Activated CD4-positive, alpha-beta T cell treated with anti-CD3 and anti-CD28 coated beads for 1 hour (primary cell): ENCODE data around the gene VAV3.
"Not testable (repeated sequence)": the region's sequence is repeated elsewhere in the genome, so short reads cannot be mapped to it uniquely, and the experiment has no call there.

Source experiments
- DNase-seq: peaks from one replicate; pipeline ENCODE4 v3.0.0-alpha.2; 2020

VAV3 gene

DNA sequence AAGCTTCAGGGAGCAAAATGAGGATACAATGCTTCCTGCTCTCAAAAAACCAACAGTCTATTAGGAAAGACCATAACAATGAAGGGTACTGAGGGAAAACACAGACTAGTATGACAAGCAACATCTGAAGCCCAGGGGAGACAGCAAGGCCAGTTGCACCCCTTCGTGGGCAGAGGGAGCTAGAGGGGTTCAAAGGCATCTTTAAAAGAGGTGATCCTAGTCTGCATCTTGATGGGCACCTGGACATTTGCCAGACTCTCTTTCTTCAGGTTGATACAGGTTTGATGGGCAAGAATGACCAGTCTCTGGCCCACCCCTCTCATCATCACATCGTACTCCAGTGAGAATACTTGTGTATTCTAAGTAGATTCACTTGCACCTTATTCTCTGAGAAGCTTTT is 177.7 kb downstream of the VAV3 start:
- no peak for DNase-seq

DNA sequence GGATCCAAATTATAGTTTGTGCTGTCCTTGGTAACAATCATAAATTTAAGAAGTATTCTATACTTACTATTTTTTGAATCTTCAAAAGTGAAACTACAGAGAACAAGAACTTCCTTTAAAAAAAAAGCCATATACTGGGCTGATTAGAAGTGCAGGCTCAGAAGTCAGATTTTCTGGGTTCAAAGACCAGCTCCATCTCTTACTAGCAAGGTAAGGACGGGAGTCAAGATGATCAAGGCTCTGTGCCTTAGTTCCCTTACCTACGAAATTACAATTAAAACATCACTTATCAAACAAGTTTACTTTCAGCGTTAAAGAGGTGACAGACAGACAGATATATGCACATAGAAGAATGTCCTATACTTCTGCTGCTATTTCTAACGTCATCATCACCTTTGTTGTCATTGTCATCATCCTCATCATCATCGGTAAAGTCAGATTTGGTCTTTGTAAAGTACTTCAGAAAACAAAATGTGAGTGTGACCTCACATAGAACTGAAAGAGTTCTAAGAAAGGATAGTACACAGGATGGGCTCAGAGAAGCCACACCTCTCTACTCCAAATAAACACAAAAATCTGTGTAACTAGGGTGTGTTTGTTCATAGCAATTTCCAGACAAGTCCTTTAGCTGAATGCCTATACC is 178.7 kb downstream of the VAV3 start:
- DNase-seq: no peak

DNA sequence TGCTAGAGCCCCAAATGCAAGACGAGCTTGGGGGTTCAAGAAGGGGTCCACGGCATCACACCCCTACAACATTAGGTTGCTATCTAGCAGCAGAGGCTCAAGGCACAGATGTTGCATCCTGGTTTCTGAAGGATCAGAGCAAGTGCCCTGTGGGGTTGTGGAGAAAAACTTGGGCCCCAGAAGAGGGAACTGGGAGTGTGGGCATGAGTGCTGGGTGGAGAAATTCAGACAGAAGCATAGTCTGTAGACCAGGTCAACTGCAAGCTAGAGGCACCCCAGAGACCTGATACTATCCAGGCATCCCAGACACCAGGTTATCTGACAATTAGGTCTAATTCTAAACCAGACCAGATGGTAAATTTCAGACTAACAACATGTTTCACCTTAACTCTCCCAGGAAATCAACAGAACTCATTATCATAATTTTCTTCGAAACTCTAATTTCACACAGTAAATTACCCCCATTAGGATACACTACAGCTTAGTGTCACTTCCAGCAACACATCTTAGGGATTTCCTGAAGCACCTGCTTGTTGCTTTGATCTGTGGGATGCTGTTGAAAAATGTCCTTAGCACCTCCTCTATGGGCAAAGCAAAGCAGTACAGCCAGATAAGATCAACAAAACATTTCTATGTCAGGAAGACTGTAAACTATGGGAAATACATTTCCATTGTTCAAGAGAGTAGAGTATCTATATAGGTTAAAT is 179.3 kb downstream of the VAV3 start:
- DNase-seq: no peak

DNA sequence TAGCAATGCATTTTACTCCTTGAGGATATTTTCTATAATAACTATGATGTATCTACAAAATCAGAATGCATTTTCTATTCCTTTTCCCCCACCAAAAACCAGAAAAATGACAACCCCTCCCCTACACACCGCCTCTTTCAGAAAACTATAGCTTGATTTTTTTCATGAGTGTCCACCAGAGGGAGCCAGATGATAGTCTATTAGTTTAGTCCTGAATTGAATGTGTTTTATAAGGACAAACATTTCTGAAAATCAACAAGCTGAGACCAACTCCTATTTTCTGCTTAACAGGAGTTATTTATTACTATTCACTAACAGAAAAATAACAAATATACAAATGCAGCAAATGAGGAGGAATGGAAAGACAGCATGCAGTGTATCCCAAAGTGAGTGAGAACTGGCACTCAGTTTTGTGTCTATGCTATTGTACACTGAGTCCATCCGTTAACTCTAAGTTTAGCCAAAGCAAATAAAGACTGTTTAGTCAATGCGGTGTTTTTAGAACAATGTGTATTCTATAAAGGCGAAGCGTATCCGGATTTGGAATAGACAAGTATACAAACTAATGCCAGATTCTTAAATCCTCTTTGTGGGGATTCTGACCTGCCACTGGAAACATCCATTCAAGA is 182.6 kb downstream of the VAV3 start:
- no peak for DNase-seq

DNA sequence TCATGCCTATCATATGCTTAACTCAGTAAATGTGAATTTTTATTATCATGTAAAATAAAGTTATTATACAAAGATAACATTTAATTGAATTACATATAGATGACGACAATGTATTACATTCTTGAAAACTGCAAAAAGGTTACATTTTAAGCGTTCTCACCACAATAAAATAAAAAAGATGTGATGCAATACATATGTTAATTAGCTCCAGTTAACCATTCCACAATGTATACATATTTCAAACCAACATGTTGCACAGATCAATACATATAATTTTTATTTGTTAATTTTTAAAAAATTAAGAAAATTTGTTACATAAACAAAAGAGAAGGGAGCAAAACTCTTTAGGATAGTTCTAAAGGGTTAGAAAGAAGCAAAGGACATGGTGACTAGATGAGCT is 183.7 kb downstream of the VAV3 start:
- DNase-seq: no peak

DNA sequence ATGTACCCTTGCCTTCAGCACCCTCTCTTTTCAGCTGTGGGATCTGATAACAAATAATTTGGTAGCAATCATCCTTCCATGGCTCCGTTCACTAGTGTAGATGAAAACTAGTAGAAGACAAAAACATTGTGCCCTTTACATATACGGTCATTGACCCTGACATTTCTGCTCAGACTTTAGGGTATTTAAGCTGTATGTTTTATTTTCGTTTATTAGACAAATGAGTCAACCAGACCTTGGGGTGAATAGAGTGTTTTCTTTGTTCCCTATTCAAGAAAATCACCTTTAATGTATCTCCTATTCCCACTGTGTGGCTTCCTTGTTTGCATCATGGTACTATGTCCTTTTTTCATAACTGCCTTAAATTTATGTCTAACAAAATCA is 187.3 kb downstream of the VAV3 start:
- no peak for DNase-seq

DNA sequence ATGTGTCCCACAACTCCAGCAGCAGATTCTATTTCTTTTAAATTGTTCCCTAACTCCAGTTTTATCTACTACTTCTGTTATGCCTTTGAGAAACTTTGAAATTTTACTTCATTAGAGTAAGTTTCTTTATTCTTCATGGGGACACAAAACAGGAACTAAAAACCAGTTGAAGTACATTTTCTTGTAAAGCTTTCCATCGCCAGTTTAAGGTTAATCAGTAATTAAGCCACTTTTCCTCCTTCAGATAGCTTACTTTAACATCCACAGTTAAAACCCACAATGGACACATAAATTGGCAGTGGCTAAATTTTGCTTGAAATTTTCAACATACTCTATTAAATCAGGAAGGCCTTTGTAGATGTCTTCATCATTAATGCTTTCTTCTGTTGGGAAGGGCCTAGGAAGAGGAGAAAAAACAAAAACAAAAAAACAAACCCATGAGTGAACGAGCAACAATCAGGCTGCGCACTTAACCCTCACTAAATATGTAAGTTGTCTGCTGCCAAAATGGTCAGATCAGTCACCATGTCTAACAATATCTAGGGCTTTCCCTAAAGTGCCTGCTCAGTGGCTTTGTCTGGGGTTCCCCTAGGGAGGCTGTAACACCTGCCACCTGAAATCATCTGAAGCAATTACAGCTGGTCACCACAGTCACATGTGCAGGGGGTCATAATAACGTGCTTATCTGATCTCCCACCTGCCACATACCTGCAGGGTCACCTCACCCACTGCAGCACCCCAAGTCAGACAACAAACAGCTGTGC is 187.9 kb downstream of the VAV3 start:
- DNase-seq: no peak

DNA sequence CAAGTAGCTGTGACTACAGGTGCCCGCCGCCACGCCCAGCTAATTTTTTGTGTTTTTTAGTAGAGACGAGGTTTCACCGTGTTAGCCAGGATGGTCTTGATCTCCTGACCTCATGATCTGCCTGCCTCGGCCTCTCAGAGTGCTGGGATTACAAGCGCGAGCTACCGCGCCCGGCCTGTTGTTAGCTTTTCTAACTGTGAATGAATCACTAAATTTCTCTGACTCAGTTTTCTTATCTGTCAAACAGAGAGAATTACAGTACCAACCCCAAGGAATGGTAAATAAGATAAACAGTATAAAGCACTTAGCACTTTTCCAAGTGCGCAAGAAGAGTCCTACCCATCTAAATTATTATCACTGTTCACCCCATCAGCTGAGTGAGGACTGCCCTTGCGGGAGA is 193.6 kb downstream of the VAV3 start:
- DNase-seq: no peak

DNA sequence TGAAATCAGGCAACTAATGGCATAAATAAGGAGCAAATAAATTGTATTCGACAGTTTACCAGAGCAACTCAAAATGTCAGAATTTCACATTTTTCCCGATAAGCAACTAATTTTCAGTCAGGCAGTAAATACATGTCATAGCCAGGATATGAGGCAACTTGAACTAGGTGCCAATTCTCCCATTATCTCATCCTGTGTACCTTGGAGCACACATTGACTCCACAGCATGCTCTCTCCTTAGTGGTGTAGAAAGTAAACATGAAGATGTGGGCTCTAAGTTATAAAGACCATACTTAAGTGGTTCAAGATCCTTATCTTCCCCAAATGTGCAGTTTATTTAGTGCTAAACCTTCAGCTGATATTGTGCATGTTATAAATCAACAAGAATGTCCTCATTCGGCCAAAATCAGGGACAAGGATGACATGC is 197.8 kb downstream of the VAV3 start:
- no peak for DNase-seq

DNA sequence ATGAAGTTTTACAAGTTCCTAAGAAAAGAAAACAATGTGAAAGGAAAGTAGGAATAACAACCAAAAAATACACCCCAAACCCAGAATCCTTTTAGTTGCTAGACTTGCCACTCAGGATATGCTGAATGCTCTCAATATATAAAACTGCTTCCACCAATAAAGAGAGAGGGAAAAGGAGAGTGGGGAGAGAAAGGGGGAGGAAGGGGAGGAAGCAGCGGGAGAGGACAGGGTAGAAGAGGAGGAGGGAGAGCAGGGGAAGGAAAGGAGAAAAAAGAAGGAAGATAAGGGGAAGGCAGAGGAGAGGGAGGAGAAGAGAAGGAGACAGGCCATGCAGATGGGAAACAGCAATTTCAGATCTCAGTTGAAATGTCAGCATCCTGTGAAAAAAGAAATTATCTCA is 198.4 kb downstream of the VAV3 start:
- DNase-seq: no peak

DNA sequence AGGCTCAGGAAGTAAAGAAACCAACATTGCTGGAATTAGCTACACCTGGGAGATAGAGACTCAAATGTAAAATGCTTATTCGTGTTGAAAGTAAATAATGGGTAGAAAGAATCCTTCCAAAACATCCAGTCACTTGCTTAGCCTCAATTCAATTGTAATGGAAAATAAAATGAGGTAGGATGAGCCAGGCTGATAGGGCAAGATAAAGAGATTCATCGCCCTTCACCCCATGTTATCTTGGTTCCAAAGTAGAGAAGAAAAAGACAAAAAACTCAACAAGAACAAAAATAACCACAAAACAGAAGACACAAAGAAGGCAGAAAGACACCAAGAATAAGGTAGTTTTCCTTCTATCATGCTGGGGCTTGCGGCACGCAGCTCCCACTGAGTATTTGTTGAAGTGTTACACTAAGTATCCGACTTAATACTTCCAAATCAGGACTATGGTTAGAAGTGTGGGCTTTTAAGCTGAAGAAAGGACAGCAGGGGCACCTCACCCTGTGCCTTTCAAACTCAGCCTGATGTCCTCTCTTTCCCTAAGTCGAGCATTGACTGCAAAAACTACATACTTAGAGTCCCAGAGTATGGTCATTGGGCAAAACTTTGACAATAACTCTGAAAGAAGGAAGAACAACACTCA is 202.1 kb downstream of the VAV3 start:
- no peak for DNase-seq

DNA sequence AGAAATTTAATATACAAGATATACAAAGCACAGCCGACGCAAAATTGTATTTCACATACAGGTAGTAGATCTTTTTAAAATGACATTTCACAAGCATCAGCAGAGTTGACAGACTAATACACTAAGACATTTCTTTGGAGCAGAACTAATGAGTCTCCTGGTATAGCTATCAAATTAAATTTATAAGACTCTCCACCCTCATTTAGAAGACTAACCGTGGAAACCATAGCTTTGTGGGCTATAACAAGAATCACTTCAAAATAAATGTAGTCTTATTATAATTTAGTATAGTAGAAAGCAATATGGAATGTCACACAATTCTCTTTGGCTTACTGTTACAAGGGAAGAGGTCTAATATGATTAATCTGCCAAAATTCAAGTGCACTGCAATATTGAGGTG is 204.9 kb downstream of the VAV3 start:
- no peak for DNase-seq

DNA sequence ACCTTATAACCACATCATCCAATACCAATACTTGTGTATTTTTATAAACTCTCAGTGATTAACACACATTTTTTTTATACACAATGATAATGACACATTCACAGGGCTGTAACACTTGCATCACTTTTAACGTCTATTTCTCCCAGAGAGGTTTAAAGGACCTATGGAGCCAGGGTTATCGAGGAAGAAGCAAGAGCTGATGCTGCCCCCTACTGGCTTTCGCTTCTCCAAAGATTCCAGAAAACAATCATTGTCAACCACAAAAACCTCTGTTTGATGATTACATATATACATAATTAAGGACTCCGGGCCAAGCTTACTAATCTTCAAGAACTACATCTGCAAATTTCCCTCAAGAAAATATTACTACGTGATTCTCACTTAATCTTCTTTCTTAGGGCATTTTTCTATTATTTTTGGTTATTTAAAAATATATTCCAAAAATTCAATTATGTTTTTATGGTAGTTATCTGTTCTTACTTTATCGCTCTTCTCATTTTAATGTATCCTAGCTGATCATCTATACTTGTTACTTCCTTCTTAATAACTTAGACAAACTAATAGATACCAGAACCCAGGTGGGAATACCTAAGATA is 214.5 kb downstream of the VAV3 start:
- DNase-seq: no peak

DNA sequence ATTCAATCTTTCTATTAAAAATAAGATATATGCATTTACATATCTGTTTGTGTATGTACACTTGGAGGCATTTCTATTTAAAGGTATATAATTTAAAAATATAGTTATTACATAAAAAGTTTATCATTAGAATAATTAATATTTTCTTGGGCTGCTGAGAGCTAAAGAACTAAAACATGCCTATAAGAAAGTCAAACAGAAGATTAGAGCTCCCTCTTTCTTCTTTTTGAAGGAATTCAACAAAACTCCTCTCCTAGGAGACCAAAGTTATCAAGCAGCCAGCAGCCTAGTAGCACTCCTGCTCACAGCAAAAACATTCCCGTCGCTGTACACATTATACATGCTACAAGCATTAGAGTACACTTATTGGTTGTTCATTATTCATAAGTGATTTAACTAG is 216.4 kb downstream of the VAV3 start:
- no peak for DNase-seq

DNA sequence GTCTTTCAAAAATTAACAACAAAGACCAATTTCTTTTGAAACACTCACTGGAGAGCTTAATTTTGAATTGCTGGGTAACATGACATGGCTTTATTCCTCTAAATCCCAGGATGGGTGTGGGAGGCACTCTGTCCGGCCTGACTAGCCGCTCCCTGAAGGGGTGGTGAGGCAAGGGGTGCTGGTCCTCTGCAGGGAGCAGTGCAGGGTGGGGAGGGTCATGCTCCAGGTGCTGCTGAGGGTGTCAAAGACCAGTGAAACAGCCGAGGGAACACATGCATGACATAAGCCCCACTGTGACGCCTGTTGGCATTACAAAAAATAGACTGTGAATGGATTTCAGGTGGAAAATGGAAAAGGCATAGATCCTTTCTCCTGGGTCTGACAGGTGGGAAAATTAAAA is 223.7 kb downstream of the VAV3 start:
- DNase-seq: no peak

DNA sequence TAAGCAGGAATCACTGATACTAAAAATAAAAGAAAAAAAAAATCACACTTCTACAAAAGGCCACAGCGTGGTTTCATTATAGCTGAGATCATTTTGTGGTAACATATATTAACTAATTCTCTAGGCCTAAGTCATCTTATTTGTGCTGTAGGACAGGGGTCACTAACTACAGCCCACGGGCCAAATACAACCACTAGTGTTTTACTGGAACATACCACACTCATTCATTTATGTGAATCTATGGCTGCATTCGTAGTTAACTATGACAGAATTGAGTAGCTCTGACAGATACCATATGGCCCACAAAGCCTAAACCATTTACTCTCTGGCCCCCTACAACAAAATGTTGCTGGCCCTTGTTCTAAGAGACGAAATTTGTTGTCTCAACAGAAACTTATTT is 224.4 kb downstream of the VAV3 start:
- no peak for DNase-seq

DNA sequence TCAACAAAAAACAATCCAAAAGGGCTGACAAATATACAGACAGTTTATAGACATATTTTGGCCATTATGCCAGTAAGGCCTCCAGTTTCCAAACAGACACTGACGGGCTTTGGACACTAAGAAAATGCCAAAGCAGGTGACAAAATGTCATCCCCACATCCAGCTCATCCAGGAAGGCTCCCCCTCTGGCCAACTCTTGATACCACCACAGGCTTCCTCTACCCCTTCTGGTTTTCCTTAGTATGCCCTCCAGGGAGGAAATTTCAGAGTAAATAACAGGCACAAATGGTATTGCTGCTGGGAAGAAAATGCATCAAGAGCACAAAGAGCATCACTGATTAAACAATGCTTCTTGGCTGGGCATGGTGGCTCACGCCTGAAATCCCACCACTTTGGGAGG is 225.3 kb downstream of the VAV3 start:
- DNase-seq: no peak

DNA sequence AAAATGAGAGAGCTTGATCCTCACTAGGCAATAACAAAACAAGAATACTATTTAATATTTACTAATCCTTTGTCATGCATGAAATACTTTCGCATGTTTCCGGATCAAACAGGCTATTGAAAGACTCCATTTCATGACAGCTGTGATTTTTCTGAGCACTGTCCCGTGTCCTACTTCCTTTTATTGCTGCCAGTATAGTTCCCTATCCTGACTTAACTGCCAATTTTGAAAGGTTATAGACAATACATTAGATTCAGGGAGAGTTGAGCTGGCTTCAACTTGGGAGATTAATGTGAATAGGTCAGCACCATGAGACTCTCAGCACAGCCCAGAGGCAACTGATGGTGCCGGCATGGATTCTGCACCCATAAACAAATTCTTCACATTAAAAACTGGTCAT is 225.8 kb downstream of the VAV3 start:
- DNase-seq: no peak

DNA sequence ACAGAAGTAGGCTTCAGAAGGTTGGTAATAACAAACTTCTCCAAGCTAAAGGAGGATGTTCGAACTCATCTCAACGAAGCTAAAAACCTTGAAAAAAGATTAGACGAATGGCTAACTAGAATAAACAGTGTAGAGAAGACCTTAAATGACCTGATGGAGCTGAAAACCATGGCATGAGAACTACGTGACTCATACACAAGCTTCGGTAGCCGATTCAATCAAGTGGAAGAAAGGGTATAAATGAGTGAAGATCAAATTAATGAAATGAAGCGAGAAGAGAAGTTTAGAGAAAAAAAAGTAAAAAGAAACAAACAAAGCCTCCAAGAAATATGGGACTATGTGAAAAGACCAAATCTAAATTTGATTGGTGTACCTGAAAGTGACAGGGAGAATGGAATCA is 231.6 kb downstream of the VAV3 start:
- DNase-seq: not testable (repeated sequence)

DNA sequence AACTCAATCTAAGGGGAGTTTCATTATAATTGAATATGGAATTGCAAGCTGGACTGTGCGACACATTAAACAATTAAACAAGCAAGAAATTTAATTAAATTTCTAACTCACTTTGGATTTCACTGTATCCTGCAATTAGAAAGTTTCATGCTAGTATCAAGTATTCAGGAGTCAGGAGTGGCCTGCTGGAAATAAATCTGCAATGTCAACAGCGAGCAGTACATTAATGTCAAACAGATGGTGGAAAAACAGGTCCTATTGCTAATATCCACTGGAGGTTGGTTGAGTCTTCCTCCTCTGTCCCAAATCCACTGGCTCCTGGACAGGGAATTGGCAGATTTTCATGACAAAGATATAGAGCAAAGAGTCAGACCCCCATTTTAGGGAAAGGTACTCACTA is 237.1 kb downstream of the VAV3 start:
- no peak for DNase-seq

DNA sequence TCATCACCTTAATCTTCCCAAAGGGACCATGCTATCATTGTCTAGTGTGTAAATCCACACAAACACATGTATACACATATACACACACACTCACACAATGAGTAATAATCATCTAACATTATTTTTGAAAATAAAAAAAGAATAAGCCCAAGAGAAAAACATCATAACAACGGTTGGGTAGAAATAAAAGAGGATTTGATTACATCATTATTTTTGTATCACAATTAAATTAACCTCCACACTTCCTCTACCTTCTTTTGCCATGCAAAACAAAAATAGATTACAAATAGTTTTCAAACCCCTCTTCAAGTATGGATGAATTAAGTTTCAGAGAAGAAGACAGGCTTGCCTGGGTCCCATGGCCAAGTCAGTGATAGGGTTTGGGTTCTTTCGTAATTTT is 238.1 kb downstream of the VAV3 start:
- DNase-seq: no peak

DNA sequence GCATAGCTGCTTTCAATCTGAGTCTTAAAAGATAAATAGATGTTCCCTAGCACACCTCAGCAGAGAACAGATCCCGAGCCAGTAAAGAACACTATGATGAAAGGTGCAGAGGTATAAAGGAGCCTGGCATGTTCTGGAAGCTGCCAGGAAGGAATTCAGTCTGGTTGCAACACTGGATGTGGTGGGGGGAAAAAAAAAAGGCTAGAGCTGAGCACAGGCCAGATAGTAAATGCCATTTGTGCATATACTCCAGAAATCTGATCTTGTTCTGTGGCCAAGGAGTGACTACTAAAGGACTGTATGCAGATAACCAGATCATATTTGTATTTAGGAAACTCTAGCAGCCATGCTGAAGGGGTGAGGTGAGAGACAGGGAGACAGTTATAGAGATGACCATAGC is 240.3 kb downstream of the VAV3 start:
- no peak for DNase-seq

DNA sequence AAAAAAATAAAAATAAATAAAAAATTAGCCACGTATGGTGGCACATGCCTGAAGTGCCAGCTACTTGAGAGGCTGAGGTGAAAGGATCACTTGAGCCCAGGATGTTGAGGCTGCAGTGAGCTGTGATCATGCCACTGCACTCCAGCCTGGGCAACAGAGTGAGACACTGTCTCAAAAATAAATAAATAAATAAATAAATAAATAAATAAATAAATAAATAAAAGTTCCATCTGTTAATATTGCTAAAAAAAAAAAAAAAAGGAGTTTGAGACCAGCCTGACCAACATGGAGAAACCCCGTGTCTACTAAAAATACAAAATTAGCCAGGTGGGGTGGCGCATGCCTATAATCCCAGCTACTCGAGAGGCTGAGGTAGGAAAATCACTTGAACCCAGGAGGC is 244.8 kb downstream of the VAV3 start:
- not testable (repeated sequence) for DNase-seq
